M059J (cell line): ENCODE data around the gene SLC10A6. TPM values are rescaled to one million over a fixed set of nuclear protein-coding genes. Genes with fewer than 3 reads are reported as not detected.
"Not testable (repeated sequence)": the region's sequence is repeated elsewhere in the genome, so short reads cannot be mapped to it uniquely, and the experiment has no call there.

ENCODE experiments used
- DNase-seq: peaks from one replicate; pipeline ENCODE4 v3.0.0-alpha.2; 2012; ENCODE audit warnings: low read depth
- total RNA-seq: library from RNA; depleted of rRNA; stranded (reverse); fragments of >200 nt; shearing (Covaris generic); gene quantifications from 2 replicates; pipeline ENCODE4 v1.2.3, GENCODE V29; 2014; rRNA removed

Gene SLC10A6, protein sequence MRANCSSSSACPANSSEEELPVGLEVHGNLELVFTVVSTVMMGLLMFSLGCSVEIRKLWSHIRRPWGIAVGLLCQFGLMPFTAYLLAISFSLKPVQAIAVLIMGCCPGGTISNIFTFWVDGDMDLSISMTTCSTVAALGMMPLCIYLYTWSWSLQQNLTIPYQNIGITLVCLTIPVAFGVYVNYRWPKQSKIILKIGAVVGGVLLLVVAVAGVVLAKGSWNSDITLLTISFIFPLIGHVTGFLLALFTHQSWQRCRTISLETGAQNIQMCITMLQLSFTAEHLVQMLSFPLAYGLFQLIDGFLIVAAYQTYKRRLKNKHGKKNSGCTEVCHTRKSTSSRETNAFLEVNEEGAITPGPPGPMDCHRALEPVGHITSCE
- not detected in 2 replicates for total RNA-seq

DNA sequence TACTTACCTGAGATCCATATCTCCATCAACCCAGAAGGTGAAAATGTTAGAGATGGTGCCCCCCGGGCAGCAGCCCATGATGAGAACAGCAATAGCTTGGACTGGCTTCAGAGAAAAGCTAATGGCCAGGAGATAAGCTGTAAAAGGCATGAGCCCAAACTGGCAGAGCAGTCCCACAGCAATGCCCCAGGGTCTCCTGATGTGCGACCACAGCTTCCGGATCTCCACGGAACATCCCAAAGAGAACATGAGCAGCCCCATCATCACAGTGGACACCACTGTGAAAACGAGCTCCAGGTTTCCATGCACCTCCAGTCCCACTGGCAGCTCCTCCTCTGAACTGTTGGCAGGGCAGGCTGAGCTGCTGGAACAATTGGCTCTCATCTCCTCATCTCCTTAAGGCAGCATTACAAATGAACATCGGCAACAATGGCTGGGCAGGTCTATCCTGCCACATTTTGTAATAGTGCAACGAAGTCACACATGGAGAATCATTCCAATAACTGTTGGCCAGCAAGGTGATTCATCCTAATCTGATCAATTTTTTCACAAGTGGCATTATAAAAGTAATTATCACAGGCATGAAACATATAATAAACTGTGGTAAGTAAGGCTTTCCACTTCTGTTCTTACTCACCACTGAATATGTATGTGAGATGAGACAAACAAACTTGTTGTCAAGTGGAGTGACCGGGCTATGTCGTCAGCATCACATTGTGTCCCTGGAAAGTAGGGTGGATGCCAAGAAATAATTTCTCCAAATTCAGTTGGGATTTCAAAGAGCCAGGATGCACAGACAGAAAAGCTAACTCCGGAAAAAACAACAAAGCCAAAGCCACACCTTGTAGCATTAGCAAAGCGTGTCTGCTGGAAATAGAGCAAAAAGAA, at the start of gene SLC10A6:
TSS of gene SLC10A6 (minus strand) at position 653 of the 888 bp plus-strand sequence. CDS start at position 384, 269 bp downstream.
- DNase-seq: peak; percentile 34

DNA sequence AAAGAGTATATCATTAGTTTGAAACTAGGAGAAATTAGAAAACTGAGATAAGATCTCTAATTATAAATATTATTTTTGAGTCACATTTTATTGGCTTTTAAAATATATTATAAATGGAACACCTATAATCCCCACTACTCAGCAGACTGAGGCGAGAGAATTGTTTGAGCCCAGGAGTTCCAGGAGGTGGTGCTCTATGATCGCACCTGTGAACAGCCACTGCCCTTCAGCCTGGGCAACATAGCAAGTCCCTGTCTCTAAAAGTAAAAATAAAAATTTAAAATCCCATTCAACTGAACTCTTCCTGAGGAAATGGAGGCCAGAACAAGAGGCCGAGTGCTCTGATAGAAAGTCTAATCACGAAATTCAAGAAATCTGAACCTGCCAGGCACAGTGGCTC, 49.4 kb upstream of the SLC10A6 start:
- peak; percentile 27 for DNase-seq

DNA sequence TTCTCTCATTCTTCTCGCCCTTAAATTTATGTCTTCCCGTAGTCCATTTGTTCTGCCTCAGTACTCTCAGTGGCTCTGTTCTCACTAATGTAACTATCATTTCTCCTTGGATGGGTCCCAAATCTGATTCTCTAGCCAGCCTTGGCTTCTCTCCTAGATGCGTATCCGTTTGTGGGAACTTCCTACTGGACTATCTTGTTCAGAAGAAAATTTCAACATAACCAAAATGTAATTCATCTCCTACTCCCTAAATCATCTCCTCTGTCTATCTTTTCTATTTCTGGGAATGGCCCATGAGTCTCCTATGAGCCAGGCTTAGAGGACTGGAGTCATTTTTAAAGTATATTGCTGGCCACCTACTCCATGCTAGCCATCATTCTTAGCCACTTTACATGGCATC, 47.4 kb upstream of the SLC10A6 start:
- DNase-seq: no peak

DNA sequence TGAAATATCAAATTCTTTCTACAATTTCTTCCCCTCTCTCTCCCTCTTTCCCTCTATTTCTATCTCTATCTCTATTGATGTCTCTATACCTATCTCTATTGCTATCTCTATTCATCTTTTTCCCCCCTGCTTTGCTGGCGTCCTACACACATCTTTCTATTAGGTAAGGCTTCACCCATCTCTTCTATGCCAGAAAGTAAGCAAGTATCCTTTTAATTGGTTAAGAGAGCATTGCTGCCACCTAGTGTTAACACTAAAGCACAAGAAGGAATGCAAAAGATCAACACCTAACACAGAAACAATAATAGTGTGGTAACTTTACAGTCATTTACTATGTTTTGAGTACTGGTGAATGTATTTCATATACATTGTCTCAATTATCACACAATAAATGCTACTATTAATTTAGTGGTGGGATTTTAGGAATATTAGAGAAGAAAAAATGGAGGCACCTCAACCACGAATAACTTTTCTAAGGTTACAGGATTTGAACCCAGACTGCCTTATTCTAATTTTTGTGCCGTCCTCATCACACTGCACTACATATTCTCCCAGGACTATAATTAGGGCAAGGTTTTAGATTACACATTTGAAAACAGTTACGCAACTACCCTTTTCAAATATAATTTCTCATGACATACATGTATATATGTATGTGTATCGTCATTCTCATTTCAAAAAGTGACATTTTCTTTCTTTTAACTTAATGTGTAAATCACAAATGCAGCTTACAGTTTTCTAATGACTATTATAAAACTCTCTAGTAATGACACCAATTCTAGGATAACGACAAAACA, 46.7 kb upstream of the SLC10A6 start:
- peak; percentile 72 for DNase-seq

DNA sequence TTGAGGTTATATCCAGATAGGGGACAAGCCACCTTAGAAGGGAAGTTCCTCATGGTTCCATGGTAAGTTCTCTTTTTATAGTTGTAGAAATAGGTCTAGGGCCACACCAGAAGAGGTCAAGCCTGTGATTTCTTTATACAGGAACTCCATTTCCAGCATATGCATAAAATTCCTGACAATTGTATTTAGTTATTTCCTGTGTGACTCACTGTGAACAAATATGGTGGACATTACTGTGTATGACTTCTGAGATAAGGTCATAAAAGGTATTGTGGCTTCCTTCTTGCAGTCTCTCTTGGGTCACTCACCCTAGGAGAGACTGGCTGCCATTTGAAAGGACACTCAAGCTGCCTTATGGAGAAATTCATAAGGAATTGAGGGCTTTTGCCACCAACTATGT, 45.3 kb upstream of the SLC10A6 start:
- peak; percentile 64 for DNase-seq

DNA sequence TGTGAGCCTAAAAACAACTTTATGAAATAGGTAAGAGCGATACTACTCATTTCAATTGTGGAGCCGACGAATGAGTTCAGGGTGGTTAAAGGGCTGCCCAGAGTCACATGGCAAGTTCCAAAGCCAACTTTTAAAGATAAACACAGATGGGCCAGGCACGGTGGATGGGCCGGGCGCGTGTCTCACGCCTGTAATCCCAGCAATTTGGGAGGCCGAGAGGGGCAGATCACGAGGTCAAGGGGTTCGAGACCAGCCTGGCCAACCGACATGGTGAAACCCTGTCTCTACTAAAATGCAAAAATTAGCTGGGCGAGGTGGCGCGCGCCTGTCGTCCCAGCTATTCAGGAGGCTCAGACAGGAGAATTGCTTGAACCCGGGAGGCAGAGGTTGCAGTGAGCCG, 44.0 kb upstream of the SLC10A6 start:
- DNase-seq: no peak

DNA sequence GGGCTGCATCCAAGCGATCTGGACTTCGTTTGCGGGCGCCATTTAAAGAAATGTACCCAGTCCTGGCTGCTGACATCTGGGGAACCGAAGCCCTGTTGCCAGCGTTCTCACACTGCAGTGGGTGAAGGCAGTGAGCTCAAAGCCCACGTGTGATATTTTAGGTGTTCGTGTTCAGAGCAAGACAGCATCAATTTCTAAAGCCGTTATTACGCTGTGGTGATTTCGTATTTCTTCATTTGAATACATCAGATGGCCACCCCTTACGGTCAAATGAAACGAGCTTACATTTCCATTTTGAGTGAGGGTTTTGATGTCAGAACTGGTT, 43.4 kb upstream of the SLC10A6 start:
- peak; percentile 18 for DNase-seq

DNA sequence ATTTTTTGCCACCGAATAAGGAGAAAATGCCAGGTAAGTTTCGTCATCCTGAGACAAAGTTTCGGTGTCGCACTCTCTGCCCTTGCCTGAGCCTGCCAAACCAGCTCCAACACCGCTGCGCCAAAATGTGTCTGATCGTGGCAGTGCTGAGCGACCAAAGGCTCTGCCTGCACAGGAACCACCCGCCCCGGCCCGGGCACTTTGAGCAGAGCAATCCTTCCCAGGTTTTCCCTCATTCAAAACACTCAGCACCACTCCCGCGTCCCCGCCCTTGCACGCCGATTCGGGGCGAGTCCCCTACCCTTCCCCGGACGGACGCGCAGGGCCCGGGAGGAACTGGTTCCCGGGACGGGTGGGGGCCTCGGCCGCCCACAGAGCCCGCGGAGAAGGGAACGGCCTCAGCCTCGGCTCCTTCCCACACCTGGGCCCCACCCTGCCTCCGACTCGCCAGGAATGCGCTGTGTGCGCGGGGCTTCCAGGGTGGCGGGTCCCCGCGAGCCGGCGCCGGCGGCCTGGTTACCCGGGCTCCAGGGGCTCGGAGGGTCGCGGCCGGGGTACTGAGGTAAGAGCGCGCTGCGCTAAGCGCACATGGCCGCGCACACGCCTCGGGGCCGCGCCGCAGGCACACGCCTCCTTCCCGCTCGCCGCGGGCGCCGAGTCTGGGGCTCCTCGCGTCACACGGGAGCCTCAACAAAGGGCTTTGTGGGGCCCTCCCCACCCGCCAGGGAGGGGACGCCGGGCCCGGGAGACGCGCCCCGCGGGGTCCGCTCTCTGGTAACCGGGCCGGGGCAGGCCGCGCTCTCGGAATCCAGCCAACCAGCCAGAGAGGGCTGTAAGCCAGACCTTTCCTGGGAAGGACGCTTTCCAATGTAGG, 42.8 kb upstream of the SLC10A6 start, which contains the start of gene C4orf36:
TSS of gene C4orf36 (minus strand) at position 661 of the 874 bp plus-strand sequence. CDS start 902 bp downstream, outside the sequence.
- peak; percentile 77 for DNase-seq

DNA sequence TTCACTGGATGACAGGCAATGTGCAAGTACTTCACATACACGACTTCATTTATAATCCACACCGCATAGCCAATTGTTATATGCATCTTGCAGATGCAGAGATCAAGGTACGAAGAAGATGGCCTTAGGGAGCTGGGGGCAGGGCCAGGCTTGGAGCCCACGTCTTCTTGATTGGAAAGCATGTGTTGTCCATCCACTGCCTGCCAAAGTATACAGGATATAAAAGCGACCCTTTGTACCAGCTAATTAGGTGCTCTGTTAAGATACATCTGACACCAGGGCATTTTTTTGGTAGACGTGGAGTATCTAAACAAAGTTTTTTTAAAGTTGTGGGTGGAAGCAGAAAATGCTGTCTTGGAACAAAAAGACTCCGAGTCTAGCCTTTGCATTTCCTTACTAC, 41.6 kb upstream of the SLC10A6 start:
- DNase-seq: no peak

DNA sequence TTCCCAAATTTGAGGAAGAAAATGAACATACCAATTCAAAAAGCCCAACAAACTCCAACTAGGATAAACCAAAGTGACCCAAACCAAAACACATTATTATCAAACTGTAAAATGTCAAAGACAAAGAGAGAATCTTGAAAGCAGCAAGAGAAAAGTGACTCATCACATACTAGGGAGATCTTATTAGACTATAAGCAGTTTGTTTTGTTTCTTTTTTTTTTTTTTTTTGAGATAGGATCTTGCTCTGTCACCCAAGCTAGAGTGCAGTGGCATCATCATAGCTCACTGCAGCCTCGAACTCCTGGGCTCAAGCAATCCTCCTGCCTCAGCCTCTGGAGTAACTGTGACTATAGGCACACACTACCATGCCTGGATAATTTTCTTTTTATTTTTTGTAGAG, 30.5 kb upstream of the SLC10A6 start:
- no peak for DNase-seq

DNA sequence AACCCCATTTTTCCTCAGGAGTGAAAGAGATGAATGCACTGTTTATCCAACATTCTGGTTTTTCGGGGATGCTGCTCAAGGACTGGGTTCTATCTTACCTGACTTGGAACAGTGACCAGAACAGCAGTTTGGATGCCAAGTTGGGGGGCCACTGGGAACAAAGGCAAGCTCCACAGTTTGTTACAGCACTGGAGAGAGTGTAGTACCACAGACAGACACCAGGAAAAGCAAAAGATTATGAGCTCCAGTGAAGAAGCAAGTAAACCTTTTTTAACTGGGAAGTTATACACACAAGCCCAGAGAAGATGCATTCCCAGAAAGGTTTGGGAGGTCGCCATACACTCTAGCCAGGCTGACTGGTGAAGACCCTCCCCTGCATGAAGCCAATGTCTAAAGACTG, 29.5 kb upstream of the SLC10A6 start:
- no peak for DNase-seq

DNA sequence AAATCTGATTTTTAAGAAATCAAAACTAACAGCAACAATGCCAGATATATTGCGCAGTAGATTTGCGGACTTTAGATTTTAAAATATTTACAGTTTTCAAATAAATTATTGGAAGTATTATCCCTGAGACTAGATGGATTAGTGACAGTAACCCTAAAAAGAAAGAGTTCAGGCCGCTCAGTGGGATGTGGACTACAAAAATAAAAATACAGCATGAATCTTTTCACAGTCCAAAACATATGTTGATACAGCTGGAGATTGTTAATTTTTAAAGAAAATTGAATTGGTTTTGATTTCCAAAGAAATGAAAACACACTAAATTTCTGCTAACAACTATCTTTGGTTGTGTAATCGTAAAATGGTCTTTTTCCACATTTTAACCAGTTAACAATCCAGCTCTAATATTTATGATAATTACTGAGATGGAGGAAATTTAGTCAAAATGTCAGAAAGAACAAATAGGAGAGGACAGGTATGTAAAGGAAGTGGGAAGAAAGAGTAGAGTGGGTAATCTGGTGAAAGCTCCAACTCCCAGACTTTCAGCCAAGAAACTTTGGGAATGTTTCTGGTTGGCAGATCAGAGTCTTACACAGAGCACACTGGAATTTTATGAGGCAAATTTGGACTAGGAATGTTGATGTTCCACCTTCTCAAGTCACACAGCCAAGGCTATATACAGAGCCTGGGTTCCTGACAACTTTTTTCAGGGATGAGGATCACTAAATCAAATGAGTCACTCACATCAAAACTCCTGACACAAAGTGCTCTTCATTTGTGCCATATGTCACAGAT, 27.9 kb upstream of the SLC10A6 start:
- DNase-seq: no peak

DNA sequence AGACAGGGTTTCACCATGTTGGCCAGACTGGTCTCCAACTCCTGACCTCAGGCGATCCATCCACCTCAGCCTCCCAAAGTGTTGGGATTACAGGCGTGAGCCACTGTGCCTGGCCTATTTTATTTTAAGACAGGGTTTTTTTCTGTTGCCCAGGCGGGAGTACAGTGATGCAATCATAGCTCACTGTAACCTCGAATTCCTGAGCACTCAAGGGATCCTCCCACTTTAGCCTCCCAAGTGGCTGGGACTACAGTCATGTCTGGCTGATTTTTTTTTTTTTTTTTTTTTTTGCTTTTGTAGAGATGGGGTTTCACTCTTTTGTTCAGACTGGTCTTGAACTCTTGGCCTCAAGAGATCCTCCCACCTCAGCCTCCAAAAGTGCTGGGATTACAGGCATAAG, 26.3 kb upstream of the SLC10A6 start:
- not testable (repeated sequence) for DNase-seq

DNA sequence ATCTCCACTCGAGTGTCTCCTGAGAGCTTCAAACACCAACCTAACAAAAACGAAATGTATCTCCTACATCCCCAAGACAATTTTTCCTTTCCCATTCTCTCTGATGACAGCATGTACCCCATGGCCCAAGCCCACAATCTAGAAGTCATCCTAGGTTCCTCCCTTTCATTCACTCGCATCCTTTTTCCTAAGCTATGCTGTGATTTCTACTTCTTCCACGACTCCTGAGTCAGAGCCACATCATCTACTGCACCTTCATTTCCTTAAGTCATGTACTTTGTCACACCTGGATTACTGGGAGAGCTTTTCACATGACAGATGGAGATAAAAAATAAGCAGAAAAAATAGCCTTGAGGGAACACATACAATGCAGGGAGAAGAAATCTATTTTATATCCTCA, 23.0 kb upstream of the SLC10A6 start:
- no peak for DNase-seq

DNA sequence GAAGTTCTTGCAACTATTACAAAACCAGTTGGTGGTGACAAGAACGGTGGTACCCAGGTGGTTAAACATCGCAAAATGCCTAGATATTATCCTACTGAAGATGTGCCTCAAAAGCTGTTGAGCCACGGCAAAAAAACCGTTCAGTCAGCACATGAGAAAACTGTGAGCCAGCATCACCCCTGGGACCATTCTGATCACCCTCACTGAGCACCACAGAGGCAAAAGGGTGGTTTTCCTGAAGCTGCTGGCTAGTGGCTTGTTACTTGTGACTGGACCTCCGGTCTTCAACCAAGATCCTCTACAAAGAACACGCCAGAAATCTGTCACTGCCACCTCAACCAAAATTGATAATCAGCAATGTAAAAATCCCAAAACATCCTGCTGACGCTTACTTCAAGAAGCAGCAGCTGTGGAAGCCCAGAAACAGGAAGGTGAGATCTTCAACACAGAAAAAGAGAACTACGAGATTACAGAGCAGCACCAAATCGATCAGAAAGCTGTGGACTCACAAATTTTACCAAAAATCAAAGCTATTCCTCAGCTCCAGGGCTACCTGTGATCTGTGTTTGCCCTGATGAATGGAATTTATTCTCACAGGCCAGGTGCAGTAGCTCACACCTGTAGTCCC, 21.4 kb upstream of the SLC10A6 start:
- no peak for DNase-seq

DNA sequence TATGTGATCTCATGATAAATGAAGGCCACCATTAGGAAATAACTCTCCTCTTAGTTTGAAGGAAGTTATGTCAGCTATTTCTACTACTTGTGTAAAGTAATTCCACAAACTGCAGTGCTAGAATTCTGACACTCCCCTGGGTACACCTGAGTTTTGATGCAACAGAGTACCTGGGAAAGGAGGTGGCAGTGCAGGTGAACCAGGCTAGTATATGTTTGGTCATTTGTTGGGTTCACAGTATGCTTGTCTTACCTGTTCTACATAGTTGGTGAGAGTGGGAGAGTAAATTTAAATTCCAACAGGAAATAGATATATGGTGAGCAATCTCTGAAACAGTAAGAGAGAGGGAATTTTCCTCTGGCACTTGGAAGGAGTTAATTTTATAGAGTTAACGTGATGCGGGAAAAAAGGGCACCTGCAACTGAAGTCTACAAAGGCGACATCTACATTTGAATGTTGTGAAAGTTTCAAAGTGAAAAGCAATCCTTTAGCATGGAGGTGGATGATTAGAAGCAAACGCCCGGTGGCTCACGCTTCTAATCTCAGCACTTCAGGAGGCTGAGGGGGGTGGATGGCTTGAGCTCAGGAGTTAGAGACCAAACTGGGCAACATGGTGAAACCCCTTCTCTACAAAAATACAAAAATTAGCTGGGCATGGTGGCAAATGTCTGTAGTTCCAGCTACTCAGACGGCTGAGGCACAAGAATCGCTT, 8.3 kb upstream of the SLC10A6 start:
- DNase-seq: no peak

DNA sequence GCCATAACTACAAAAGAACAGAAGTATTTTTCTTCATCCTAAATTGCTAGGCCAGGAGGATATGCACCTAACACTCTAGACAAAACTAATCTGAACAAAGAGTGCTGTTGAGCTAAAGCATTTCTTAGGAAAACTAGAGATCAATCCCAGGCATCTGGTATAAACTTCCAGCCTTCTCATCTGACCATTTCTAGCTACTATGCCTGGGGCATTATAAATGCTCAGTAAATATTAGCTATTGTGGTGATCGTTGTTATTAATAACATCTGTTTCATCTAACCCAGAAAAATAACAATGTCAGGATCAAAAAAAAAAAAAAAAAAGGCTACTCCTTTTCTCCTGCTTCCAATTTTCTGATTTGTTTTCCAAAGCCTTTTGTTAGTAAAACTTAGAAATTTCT, 7.7 kb upstream of the SLC10A6 start:
- no peak for DNase-seq

DNA sequence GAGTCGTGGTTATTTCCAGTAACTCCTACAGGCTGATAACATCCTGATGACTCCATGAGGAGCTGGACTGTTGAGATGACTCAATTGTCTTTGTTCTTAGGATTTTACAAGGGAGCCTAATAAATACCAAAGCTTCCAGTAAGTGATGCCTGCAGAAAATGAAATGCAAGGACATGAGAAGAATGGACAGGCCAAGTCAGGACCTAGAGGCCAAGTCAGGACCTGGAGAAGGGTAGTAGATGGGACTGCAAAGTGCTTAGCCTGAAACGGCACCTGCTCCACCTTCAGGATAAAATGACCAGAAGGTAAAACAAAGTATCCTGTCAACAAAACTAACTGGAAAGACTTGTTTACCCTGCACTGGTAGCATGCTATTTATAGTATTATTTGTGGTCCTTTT, 6.4 kb upstream of the SLC10A6 start:
- peak; percentile 84 for DNase-seq

DNA sequence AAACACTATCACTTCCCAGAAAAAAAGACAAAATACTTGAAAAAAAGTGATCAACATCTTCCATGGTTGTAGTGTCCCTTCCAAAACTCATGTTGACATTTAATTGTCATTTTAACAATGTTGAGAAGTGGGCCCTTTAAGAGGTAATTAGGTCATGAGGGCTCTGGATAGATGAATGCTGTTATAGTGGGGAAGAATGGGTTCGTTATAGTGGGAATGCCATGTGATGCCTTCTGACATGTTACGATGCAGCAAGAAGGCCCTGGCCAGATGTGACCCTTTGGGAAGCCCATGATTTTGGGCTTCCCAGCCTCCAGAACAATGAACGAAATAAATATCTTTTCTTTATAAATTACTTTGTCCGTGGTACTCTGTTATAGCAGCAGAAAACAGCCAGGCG, 4.0 kb upstream of the SLC10A6 start:
- no peak for DNase-seq
